HCT116 (cell line): ENCODE results near the gene CEP41.

Experiments
- ATF3 ChIP-seq: IDR thresholded peaks from 2 replicates; pipeline ENCODE4 v1.6.1; 2012
- CEBPB ChIP-seq: IDR thresholded peaks from 2 replicates; pipeline ENCODE4 v1.6.1; 2012; ENCODE audit warnings: low read depth
- CTCF ChIP-seq, 3 experiments: fragments of 200-600 bp in 1 of 3; sonication (generic) in 1 of 3; IDR thresholded peaks in 2 of 3; conservative IDR thresholded peaks in 1 of 3; 2 replicates each; pipeline ENCODE4 v1.5.1; 2012 to 2017; ENCODE audit warnings: low read depth in 2 of 3, low read length in 2 of 3, antibody characterized with exemption in 1 of 3, borderline replicate concordance in 1 of 3, control low read depth in 1 of 3, mild to moderate bottlenecking in 1 of 3, mixed read lengths in 1 of 3, mixed run types in 1 of 3, moderate library complexity in 1 of 3; ENCODE audit not compliant: insufficient read depth in 1 of 3
- EZH2 ChIP-seq: fragments of 200-600 bp; sonication (generic); IDR thresholded peaks from 2 replicates; pipeline ENCODE4 v1.6.1; 2017; ENCODE audit warnings: antibody characterized with exemption, mixed run types
- JUND ChIP-seq: IDR thresholded peaks from 2 replicates; pipeline ENCODE4 v1.6.1; 2012
- POLR2A ChIP-seq: IDR thresholded peaks from 2 replicates; pipeline ENCODE4 v1.7.0; 2011; ENCODE audit warnings: borderline replicate concordance; ENCODE audit not compliant: insufficient read depth, insufficient read length; ENCODE audit errors: extremely low read depth
- POLR2AphosphoS5 ChIP-seq: IDR thresholded peaks from 2 replicates; pipeline ENCODE4 v1.6.1; 2011; ENCODE audit warnings: mild to moderate bottlenecking, low read depth, low read length, moderate library complexity
- RAD21 ChIP-seq: IDR thresholded peaks from 2 replicates; pipeline ENCODE4 v1.6.1; 2012; ENCODE audit warnings: low read depth, mild to moderate bottlenecking
- SIN3A ChIP-seq: IDR thresholded peaks from 2 replicates; pipeline ENCODE4 v1.6.1; 2012; ENCODE audit warnings: low read depth
- SP1 ChIP-seq: IDR thresholded peaks from 2 replicates; pipeline ENCODE4 v1.6.1; 2012; ENCODE audit warnings: low read depth

- TF ChIP-seq POLR2A (no peak), POLR2AphosphoS5 (no peak), CTCF (IDR thresholded peaks at IDR 0.05 in 2 of 3, conservative IDR thresholded peaks at IDR 0.05 in 1 of 3; ENCODE audit: borderline replicate concordance in 1 of 3, insufficient read depth in 1 of 3, low read depth in 2 of 3, low read length in 2 of 3) (no peak), EZH2 (no peak), JUND (no peak), ATF3 (no peak), CEBPB (no peak), SP1 (no peak), RAD21 (no peak), SIN3A (no peak)
Measured at GRCh38 chr7:130398526-130399090, 42.2 kb downstream of the CEP41 start.
